ENCODE results near the gene KRT37. TPM values are rescaled to one million over a fixed set of nuclear protein-coding genes. Genes with fewer than 3 reads are reported as not detected.

KRT37 gene
- total RNA-seq, 2 donors from 2014 or later = not detected

GRCh38 chr17:41448506-41448905, 24.1 kb upstream of the KRT37 start:
- Histone ChIP-seq H3K36me3 (ENCODE audit: control insufficient read depth, insufficient read depth, low read length) (no peaks in the 10 kb centered on the region), H3K27ac (ENCODE audit: low read depth, low read length) (no peak overlapping the region), H3K9me3 (ENCODE audit: control insufficient read depth, low read length) (peaks cover 15% of the 10 kb centered on the region), H3K9ac (ENCODE audit: extremely low read depth, low read length, poor library complexity, severe bottlenecking) (no peak overlapping the region), H3K27me3 (ENCODE audit: control insufficient read depth, insufficient read depth, low read length, poor library complexity, severe bottlenecking) (no peaks in the 10 kb centered on the region), H3K4me3 (ENCODE audit: low read length) (no peak overlapping the region), H3K4me1 (ENCODE audit: control insufficient read depth, insufficient read depth, low read length) (no peaks in the 10 kb centered on the region)
- WGBS, 2 experiments (ENCODE audit: insufficient coverage in 1 of 2, insufficient read length in 1 of 2) = 74 to 100% methylated on average over 1 to 2 of the region's 2 CpGs
- no peak for DNase-seq
- Mint-ChIP-seq H3K4me3 (no peak overlapping the region), H3K27me3 (ENCODE audit: insufficient read depth) (peaks cover 15% of the 10 kb centered on the region), H3K9me3 (peaks cover 18% of the 10 kb centered on the region), H3K36me3 (ENCODE audit: low read depth) (no peaks in the 10 kb centered on the region), H3K4me1 (no peaks in the 10 kb centered on the region), H3K27ac (no peak overlapping the region)
- TF ChIP-seq CTCF (conservative IDR thresholded peaks at IDR 0.05) = no peak

- WGBS, 2 experiments (ENCODE audit: insufficient coverage in 1 of 2, insufficient read length in 1 of 2) = 66% methylated on average over 2 of the region's 2 CpGs; no CpG with 5 or more reads in 1 of the 2 experiments
- Mint-ChIP-seq H3K4me3 (no peak overlapping the region), H3K27me3 (ENCODE audit: insufficient read depth) (peaks cover 14% of the 10 kb centered on the region)
Observed at GRCh38 chr17:41446806-41447205, 22.4 kb upstream of the KRT37 start.

GRCh38 chr17:41444640-41445039, 20.3 kb upstream of the KRT37 start:
- Mint-ChIP-seq H3K9me3 (no peaks in the 10 kb centered on the region), H3K4me3 (no peak overlapping the region), H3K36me3 (ENCODE audit: low read depth) (no peaks in the 10 kb centered on the region), H3K27me3 (ENCODE audit: insufficient read depth) (peaks cover 13% of the 10 kb centered on the region), H3K27ac (no peak overlapping the region), H3K4me1 (no peaks in the 10 kb centered on the region)
- Histone ChIP-seq H3K27me3 (ENCODE audit: control insufficient read depth, insufficient read depth, low read length, poor library complexity, severe bottlenecking) (no peaks in the 10 kb centered on the region), H3K9ac (ENCODE audit: extremely low read depth, low read length, poor library complexity, severe bottlenecking) (no peak overlapping the region), H3K27ac (ENCODE audit: low read depth, low read length) (no peak overlapping the region), H3K4me3 (ENCODE audit: low read length) (no peak overlapping the region), H3K36me3 (ENCODE audit: control insufficient read depth, insufficient read depth, low read length) (no peaks in the 10 kb centered on the region), H3K4me1 (ENCODE audit: control insufficient read depth, insufficient read depth, low read length) (no peaks in the 10 kb centered on the region), H3K9me3 (ENCODE audit: control insufficient read depth, low read length) (no peaks in the 10 kb centered on the region)
- TF ChIP-seq CTCF (conservative IDR thresholded peaks at IDR 0.05) = no peak
- DNase-seq = no peak
- 76 to 80% methylated on average over 1 to 3 of the region's 3 CpGs for WGBS, 2 experiments (ENCODE audit: insufficient coverage in 1 of 2, insufficient read length in 1 of 2)

More at GRCh38 chr17:41446806-41447205, 22.4 kb upstream of the KRT37 start:
- H3K27me3 ChIP-seq (ENCODE audit: control insufficient read depth, insufficient read depth, low read length, poor library complexity, severe bottlenecking) = no peaks in the 10 kb centered on the region
- no peaks in the 10 kb centered on the region for H3K4me1 Mint-ChIP-seq
- no peak for TF ChIP-seq CTCF (conservative IDR thresholded peaks at IDR 0.05)
- H3K4me3 ChIP-seq (ENCODE audit: low read length) = no peak overlapping the region
- peaks cover 10% of the 10 kb centered on the region for H3K9me3 ChIP-seq (ENCODE audit: control insufficient read depth, low read length)
- no peaks in the 10 kb centered on the region for H3K4me1 ChIP-seq (ENCODE audit: control insufficient read depth, insufficient read depth, low read length)
- H3K27ac Mint-ChIP-seq = no peak overlapping the region
- H3K36me3 Mint-ChIP-seq (ENCODE audit: low read depth) = no peaks in the 10 kb centered on the region
- no peaks in the 10 kb centered on the region for H3K36me3 ChIP-seq (ENCODE audit: control insufficient read depth, insufficient read depth, low read length)
- DNase-seq = no peak
- H3K9me3 Mint-ChIP-seq = peaks cover 12% of the 10 kb centered on the region
- no peak overlapping the region for H3K9ac ChIP-seq (ENCODE audit: extremely low read depth, low read length, poor library complexity, severe bottlenecking)
- H3K27ac ChIP-seq (ENCODE audit: low read depth, low read length) = no peak overlapping the region

Measured in endodermal cell (in vitro differentiated cells).